Esophagus muscularis mucosa (tissue), 4 donors: Measurements from ENCODE around the gene ZNF473. TPM values are rescaled to one million over a fixed set of nuclear protein-coding genes. Genes with fewer than 3 reads are reported as not detected.

ENCODE experiments used
- DNase-seq: peaks from one replicate; pipeline ENCODE4 v3.0.0-alpha.2; 2017; ENCODE audit errors: extremely low spot score
- H3K27ac ChIP-seq, 4 donors: fragments of 200-600 bp; sonication (generic); replicated peaks in 1 of 4; 1 replicate in 3 of 4; 2 replicates in 1 of 4; pipeline ENCODE4 v1.5.1; 2016 to 2019; ENCODE audit warnings: mild to moderate bottlenecking in 1 of 4
- H3K27me3 ChIP-seq, 4 donors: fragments of 200-600 bp; sonication (generic); one replicate each; pipeline versions ENCODE4 v1.5.1 to v1.6.0; 2016 to 2019
- H3K36me3 ChIP-seq, 4 donors: fragments of 200-600 bp; sonication (generic); one replicate each; pipeline ENCODE4 v1.5.1; 2016 to 2019
- H3K4me1 ChIP-seq, 4 donors: fragments of 200-600 bp; sonication (generic); one replicate each; pipeline ENCODE4 v1.5.1; 2016 to 2019
- H3K4me3 ChIP-seq, 4 donors: fragments of 200-600 bp; sonication (generic); 1 replicate in 2 of 4; 2 replicates in 2 of 4; pipeline ENCODE4 v1.5.1; 2016 to 2019; ENCODE audit warnings: mild to moderate bottlenecking in 4 of 4, moderate library complexity in 1 of 4
- H3K9me3 ChIP-seq, 4 donors: fragments of 200-600 bp; sonication (generic); 1 replicate in 3 of 4; 2 replicates in 1 of 4; pipeline ENCODE4 v1.5.1; 2016 to 2019
- CTCF ChIP-seq, 3 experiments: fragments of 200-600 bp in 2 of 3; fragments of 450-650 bp in 1 of 3; sonication (generic) in 2 of 3; IDR thresholded peaks; one replicate each; pipeline ENCODE4 v1.5.1; 2017 to 2019; ENCODE audit warnings: antibody characterized with exemption in 3 of 3, mild to moderate bottlenecking in 2 of 3, moderate library complexity in 1 of 3
- EP300 ChIP-seq: sonication (generic); formaldehyde crosslinking; IDR thresholded peaks from one replicate; pipeline ENCODE4 v1.6.1; 2017; ENCODE audit warnings: antibody characterized with exemption
- POLR2A ChIP-seq: fragments of 450-650 bp; IDR thresholded peaks from one replicate; pipeline ENCODE4 v1.6.1; 2017; ENCODE audit warnings: antibody characterized with exemption, moderate library complexity, mild to moderate bottlenecking, low read depth
- POLR2AphosphoS5 ChIP-seq, 2 donors: sonication (generic); formaldehyde crosslinking; IDR thresholded peaks; one replicate each; pipeline ENCODE4 v1.6.1; 2017; ENCODE audit warnings: antibody characterized with exemption in 2 of 2
- WGBS: methylation state at CpG from one replicate; pipeline ENCODE4 v1.1.5; 2018; 5-methylcytosine and 5-hydroxymethylcytosine counted together
- intact Hi-C: fragments of 100-400 bp; cut with DNase I; formaldehyde crosslinking; loops from one replicate; pipeline ENCODE4 v1.15.1; 2023
- total RNA-seq, 4 donors: library from RNA; depleted of rRNA; stranded (reverse); fragments of >200 nt; gene quantifications; one replicate each; pipeline versions ENCODE4 v1.1.0 to v1.2.1, GENCODE V29; 2016

ZNF473 gene
- total RNA-seq, 4 donors from 2014 or later = 5.9 to 8.4 (median 7.3) TPM

DNA sequence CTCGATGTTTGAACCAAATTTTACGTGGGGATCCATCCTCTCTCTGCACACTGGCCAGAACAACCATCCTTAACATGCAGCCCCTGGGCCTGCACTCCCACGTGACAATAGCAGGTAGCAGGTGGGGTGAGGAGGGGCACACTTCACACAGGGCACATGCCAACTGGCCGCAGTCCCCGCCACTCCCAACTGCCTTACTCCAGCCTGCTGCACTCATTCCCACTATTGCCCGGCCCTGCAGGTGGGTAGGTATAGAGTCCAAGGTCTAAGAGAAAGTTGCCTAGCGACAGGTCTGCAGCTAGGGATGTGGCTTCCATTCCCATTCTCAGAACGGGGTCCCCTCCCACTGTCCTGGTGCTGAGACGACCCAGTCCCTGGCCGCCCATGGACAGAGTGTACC lies 18.6 kb upstream of the ZNF473 start:
- TF ChIP-seq EP300 = no peak
- TF ChIP-seq POLR2AphosphoS5 (IDR thresholded peaks at IDR 0.05) = no peak
- no peak for TF ChIP-seq CTCF (IDR thresholded peaks at IDR 0.05)
- no peak for TF ChIP-seq POLR2A
- no peaks in the 10 kb centered on the region for H3K27me3 ChIP-seq
- no peak for DNase-seq
- H3K9me3 ChIP-seq = no peaks in the 10 kb centered on the region
- H3K4me1 ChIP-seq = peaks cover 15 to 32% (median 28%) of the 10 kb centered on the region in 4 donors
- WGBS = 84% methylated on average over 10 of the region's 10 CpGs
- peaks cover 27 to 86% (median 75%) of the 10 kb centered on the region in 4 donors for H3K36me3 ChIP-seq
- intact Hi-C loops = no loop called here
- no peak overlapping the region for H3K4me3 ChIP-seq
- H3K27ac ChIP-seq = no peak overlapping the region

DNA sequence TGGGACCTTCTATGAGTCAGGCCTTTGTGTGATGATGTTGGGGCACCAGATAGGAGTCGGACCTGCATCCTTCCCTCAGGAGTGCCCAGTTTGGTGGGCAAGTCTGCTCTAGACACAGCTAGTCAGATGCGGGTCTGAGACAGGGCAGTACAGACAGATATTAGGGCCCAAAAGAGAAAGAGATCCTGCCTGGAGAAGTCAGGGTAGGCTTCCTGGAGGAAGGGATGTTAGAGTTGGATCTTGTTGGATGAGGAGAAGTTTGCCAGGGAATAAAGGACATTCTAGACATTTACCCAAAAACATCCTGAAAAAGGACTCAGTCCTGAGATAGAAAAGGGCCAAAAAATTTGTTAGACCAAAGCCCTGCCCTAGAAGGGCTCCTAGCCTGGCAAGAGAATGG lies 17.9 kb upstream of the ZNF473 start:
- Histone ChIP-seq H3K27me3 (no peaks in the 10 kb centered on the region), H3K4me1 (peaks cover 15 to 24% (median 22%) of the 10 kb centered on the region in 4 donors), H3K4me3 (no peak overlapping the region), H3K36me3 (peaks cover 29 to 86% (median 74%) of the 10 kb centered on the region in 4 donors), H3K27ac (no peak overlapping the region), H3K9me3 (no peaks in the 10 kb centered on the region)
- TF ChIP-seq POLR2A = no peak
- TF ChIP-seq EP300 = no peak
- TF ChIP-seq CTCF (IDR thresholded peaks at IDR 0.05) = no peak
- no peak for TF ChIP-seq POLR2AphosphoS5 (IDR thresholded peaks at IDR 0.05)
- no peak for DNase-seq
- intact Hi-C loops = no loop called here
- 95% methylated on average over 2 of the region's 2 CpGs for WGBS

DNA sequence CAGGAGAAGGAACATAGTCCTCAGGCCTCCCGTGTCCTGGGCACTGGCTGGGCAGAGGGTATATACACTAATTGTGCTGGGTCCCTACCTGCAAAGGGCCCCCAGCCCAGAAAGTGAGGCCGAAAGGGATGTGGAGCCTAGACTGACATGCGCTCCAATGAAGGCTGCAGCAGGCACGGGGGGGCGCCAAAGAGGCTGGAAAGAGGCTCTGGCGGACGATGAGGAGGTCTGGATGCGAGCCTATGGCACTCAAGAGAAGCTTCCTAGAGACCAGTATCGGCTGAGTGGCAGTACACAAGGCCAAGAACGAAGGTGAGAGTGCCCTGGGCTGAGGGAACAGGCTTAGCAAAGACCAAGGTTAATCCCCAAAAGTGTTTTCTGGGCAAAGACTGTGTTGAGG lies 17.3 kb upstream of the ZNF473 start:
- H3K27me3 ChIP-seq = no peaks in the 10 kb centered on the region
- 69% methylated on average over 8 of the region's 10 CpGs for WGBS
- no peaks in the 10 kb centered on the region for H3K9me3 ChIP-seq
- no peak for DNase-seq
- intact Hi-C loops = no loop called here
- H3K4me3 ChIP-seq = no peak overlapping the region
- no peak overlapping the region for H3K27ac ChIP-seq
- peaks cover 35 to 86% (median 74%) of the 10 kb centered on the region in 4 donors for H3K36me3 ChIP-seq
- H3K4me1 ChIP-seq = peaks cover 14 to 18% (median 17%) of the 10 kb centered on the region in 4 donors
- TF ChIP-seq EP300 (no peak), POLR2A (no peak), POLR2AphosphoS5 (IDR thresholded peaks at IDR 0.05) (no peak), CTCF (IDR thresholded peaks at IDR 0.05) (no peak)

DNA sequence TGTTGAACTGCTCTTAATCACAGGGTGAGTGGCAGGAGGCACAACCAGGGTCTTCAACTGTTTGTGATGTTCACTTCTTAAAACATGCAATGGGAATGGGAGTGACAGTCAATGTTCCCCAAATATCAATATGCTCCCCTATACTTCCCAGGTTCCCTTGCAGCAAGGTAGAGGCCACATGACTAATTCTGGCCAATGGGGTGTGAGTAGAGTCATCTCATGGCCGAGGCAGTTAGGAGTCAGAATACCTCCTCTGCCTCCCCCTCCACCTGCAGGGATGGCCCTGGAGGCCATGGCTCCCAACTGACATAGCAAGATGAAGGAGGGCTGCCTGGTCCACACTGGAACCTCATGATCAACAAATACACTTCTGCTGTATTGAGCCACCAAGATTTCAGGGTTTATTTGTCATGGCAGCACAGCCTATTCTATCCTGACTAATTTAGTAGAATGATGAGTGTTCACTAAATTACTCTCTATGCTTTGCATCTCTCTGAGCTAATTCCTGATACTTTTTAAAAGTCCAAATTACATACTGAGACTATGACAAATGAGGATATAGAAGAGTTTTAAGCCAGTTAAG lies 9.5 kb upstream of the ZNF473 start:
- WGBS = 90% methylated on average over 1 of the region's 1 CpG
- H3K27me3 ChIP-seq = no peaks in the 10 kb centered on the region
- H3K36me3 ChIP-seq = peaks cover 51 to 96% (median 86%) of the 10 kb centered on the region in 4 donors
- intact Hi-C loops = no loop called here
- no peak for TF ChIP-seq POLR2AphosphoS5 (IDR thresholded peaks at IDR 0.05)
- no peak for TF ChIP-seq CTCF (IDR thresholded peaks at IDR 0.05)
- TF ChIP-seq POLR2A = no peak
- no peak for TF ChIP-seq EP300
- H3K9me3 ChIP-seq = no peaks in the 10 kb centered on the region
- no peak for DNase-seq
- H3K4me1 ChIP-seq = peaks cover 0 to 7% (median 0%) of the 10 kb centered on the region in 4 donors
- no peak overlapping the region for H3K27ac ChIP-seq
- no peak overlapping the region for H3K4me3 ChIP-seq

GRCh38 chr19:50020481-50020880 lies 5.3 kb upstream of the ZNF473 start:
- TF ChIP-seq CTCF (IDR thresholded peaks at IDR 0.05) (no peak), POLR2A (no peak), EP300 (no peak), POLR2AphosphoS5 (IDR thresholded peaks at IDR 0.05) (no peak)
- no peak overlapping the region for H3K4me3 ChIP-seq
- WGBS = 75% methylated on average over 6 of the region's 6 CpGs
- peaks cover 23 to 56% (median 51%) of the 10 kb centered on the region in 4 donors for H3K36me3 ChIP-seq
- H3K27ac ChIP-seq = no peak overlapping the region
- no peak for DNase-seq
- peaks cover 10 to 37% (median 21%) of the 10 kb centered on the region in 4 donors for H3K4me1 ChIP-seq
- intact Hi-C loops = no loop called here
- no peaks in the 10 kb centered on the region for H3K9me3 ChIP-seq
- no peaks in the 10 kb centered on the region for H3K27me3 ChIP-seq
